ENCODE data around the gene MEST.

- no peak for TF ChIP-seq CTCF (conservative IDR thresholded peaks at IDR 0.05)
- no peak for TF ChIP-seq ZFX (IDR thresholded peaks at IDR 0.05)
These were observed 32.7 kb downstream of the MEST start for GRCh38 chr7:130524628-130525027.

All from C4-2B (cell line).